Tibial nerve (tissue), 4 donors: ENCODE results near the gene WASF3. TPM values are rescaled to one million over a fixed set of nuclear protein-coding genes. Genes with fewer than 3 reads are reported as not detected.

Experiments used
- DNase-seq, 2 donors: peaks; one replicate each; pipeline ENCODE4 v3.0.0-alpha.2; 2019; ENCODE audit warnings: low spot score in 2 of 2
- H3K27ac ChIP-seq, 4 donors: fragments of 200-600 bp; sonication (generic) in 3 of 4; one replicate each; pipeline ENCODE4 v1.5.1; 2017 to 2019; ENCODE audit warnings: mild to moderate bottlenecking in 1 of 4
- H3K27me3 ChIP-seq, 2 donors: fragments of 200-600 bp; sonication (generic) in 1 of 2; one replicate each; pipeline versions ENCODE4 v1.5.1 to v1.6.0; 2017 to 2019
- H3K36me3 ChIP-seq, 3 donors: fragments of 200-600 bp; sonication (generic); one replicate each; pipeline ENCODE4 v1.5.1; 2018 to 2019
- H3K4me1 ChIP-seq, 4 donors: fragments of 200-600 bp; sonication (generic) in 3 of 4; one replicate each; pipeline ENCODE4 v1.5.1; 2017 to 2019
- H3K4me3 ChIP-seq, 4 donors: fragments of 200-600 bp; sonication (generic) in 3 of 4; one replicate each; pipeline ENCODE4 v1.5.1; 2017 to 2019; ENCODE audit warnings: mild to moderate bottlenecking in 1 of 4, moderate library complexity in 1 of 4
- H3K9me3 ChIP-seq, 4 donors: fragments of 200-600 bp; sonication (generic) in 3 of 4; one replicate each; pipeline ENCODE4 v1.5.1; 2017 to 2019
- CTCF ChIP-seq, 5 experiments: fragments of 200-600 bp in 3 of 5; fragments of 450-650 bp in 2 of 5; sonication (generic) in 3 of 5; IDR thresholded peaks; one replicate each; pipeline ENCODE4 v1.5.1; 2016 to 2019; ENCODE audit warnings: antibody characterized with exemption in 5 of 5, mild to moderate bottlenecking in 3 of 5, moderate library complexity in 2 of 5
- EP300 ChIP-seq, 2 donors: sonication (generic); formaldehyde crosslinking; IDR thresholded peaks; one replicate each; pipeline ENCODE4 v1.6.1; 2017; ENCODE audit warnings: antibody characterized with exemption in 2 of 2, mild to moderate bottlenecking in 1 of 2
- POLR2A ChIP-seq, 2 donors: fragments of 450-650 bp; IDR thresholded peaks; one replicate each; pipeline ENCODE4 v1.6.1; 2017; ENCODE audit warnings: antibody characterized with exemption in 2 of 2, mild to moderate bottlenecking in 2 of 2, moderate library complexity in 2 of 2
- WGBS, 2 donors: methylation state at CpG; one replicate each; pipeline ENCODE4 v1.1.5; 2018; 5-methylcytosine and 5-hydroxymethylcytosine counted together
- total RNA-seq, 4 donors: library from RNA; depleted of rRNA; stranded (reverse); fragments of >200 nt; gene quantifications; one replicate each; pipeline ENCODE4 v1.1.0, GENCODE V29; 2016

WASF3 gene
- total RNA-seq, 4 donors from 2014 or later, result 23.7 to 47.9 (median 40.7) TPM

- H3K27me3 ChIP-seq, result no peaks in the 10 kb centered on the region
- peaks cover 0 to 8% (median 0%) of the 10 kb centered on the region in 4 donors for H3K9me3 ChIP-seq
- peak overlapping the region in 1 of 4 donors; percentile 21 for H3K4me3 ChIP-seq
- WGBS, 2 donors, result 19 to 24% methylated on average over 27 to 29 of the region's 29 CpGs
- H3K27ac ChIP-seq, result no peak overlapping the region
- TF ChIP-seq CTCF (IDR thresholded peaks at IDR 0.05), result peak; percentile 91 to 98 (median 93)
- TF ChIP-seq POLR2A (IDR thresholded peaks at IDR 0.05), result no peak
- H3K36me3 ChIP-seq, result no peaks in the 10 kb centered on the region
- peaks cover 0 to 6% (median 0%) of the 10 kb centered on the region in 4 donors for H3K4me1 ChIP-seq
- peak; percentile 80 to 87 for DNase-seq
Measured at GRCh38 chr13:26698392-26699196, 141.1 kb downstream of the WASF3 start.

- Histone ChIP-seq H3K4me3 (no peak overlapping the region), H3K36me3 (no peaks in the 10 kb centered on the region), H3K27ac (no peak overlapping the region), H3K9me3 (peaks cover 0 to 8% (median 0%) of the 10 kb centered on the region in 4 donors), H3K4me1 (peaks cover 0 to 6% (median 0%) of the 10 kb centered on the region in 4 donors), H3K27me3 (no peaks in the 10 kb centered on the region)
- 96 to 97% methylated on average over 2 of the region's 2 CpGs for WGBS, 2 donors
- no peak for DNase-seq
- TF ChIP-seq CTCF (IDR thresholded peaks at IDR 0.05) (no peak), POLR2A (IDR thresholded peaks at IDR 0.05) (no peak), EP300 (IDR thresholded peaks at IDR 0.05) (no peak)
Measured at GRCh38 chr13:26699197-26699490, 141.7 kb downstream of the WASF3 start.

- no peaks in the 10 kb centered on the region for H3K27me3 ChIP-seq
- no peak overlapping the region for H3K27ac ChIP-seq
- no peak for DNase-seq
- no peak overlapping the region for H3K4me3 ChIP-seq
- TF ChIP-seq POLR2A (IDR thresholded peaks at IDR 0.05) (no peak), EP300 (IDR thresholded peaks at IDR 0.05) (no peak), CTCF (IDR thresholded peaks at IDR 0.05) (no peak)
- no peaks in the 10 kb centered on the region for H3K36me3 ChIP-seq
- H3K9me3 ChIP-seq, result peaks cover 0 to 8% (median 0%) of the 10 kb centered on the region in 4 donors
- WGBS, 2 donors, result 77 to 84% methylated on average over 4 of the region's 4 CpGs
- H3K4me1 ChIP-seq, result no peaks in the 10 kb centered on the region
Measured at GRCh38 chr13:26705536-26705935, 148.1 kb downstream of the WASF3 start.

- no peaks in the 10 kb centered on the region for H3K4me1 ChIP-seq
- 57 to 64% methylated on average over 7 of the region's 7 CpGs for whole genome bisulfite sequencing, 2 donors
- DNase-seq, result no peak
Measured at GRCh38 chr13:26706381-26706780, 148.9 kb downstream of the WASF3 start.

More at GRCh38 chr13:26706381-26706780, 148.9 kb downstream of the WASF3 start:
- Histone ChIP-seq H3K4me3 (no peak overlapping the region), H3K36me3 (no peaks in the 10 kb centered on the region), H3K9me3 (peaks cover 0 to 8% (median 0%) of the 10 kb centered on the region in 4 donors), H3K27me3 (no peaks in the 10 kb centered on the region), H3K27ac (no peak overlapping the region)
- TF ChIP-seq POLR2A (IDR thresholded peaks at IDR 0.05) (no peak), CTCF (IDR thresholded peaks at IDR 0.05) (no peak), EP300 (IDR thresholded peaks at IDR 0.05) (no peak)
